Measurements from ENCODE around the gene ECPAS.

ECPAS gene

GRCh38 chr9:111442360-111443027 lies 41.7 kb downstream of the ECPAS start:
- no peak overlapping the region for H3K4me3 ChIP-seq (ENCODE audit: control insufficient read depth, low read depth, low read length)
- TF ChIP-seq, protein P1, sequence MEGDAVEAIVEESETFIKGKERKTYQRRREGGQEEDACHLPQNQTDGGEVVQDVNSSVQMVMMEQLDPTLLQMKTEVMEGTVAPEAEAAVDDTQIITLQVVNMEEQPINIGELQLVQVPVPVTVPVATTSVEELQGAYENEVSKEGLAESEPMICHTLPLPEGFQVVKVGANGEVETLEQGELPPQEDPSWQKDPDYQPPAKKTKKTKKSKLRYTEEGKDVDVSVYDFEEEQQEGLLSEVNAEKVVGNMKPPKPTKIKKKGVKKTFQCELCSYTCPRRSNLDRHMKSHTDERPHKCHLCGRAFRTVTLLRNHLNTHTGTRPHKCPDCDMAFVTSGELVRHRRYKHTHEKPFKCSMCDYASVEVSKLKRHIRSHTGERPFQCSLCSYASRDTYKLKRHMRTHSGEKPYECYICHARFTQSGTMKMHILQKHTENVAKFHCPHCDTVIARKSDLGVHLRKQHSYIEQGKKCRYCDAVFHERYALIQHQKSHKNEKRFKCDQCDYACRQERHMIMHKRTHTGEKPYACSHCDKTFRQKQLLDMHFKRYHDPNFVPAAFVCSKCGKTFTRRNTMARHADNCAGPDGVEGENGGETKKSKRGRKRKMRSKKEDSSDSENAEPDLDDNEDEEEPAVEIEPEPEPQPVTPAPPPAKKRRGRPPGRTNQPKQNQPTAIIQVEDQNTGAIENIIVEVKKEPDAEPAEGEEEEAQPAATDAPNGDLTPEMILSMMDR (conservative IDR thresholded peaks at IDR 0.05; ENCODE audit: control insufficient read depth, insufficient read depth, low read depth, low read length) = no peak
- DNase-seq (ENCODE audit: low read depth) = no peak

- DNase-seq (ENCODE audit: low read depth) = no peak
- TF ChIP-seq, protein P1 (conservative IDR thresholded peaks at IDR 0.05; ENCODE audit: control insufficient read depth, insufficient read depth, low read depth, low read length) = no peak
- no peak overlapping the region for H3K4me3 ChIP-seq (ENCODE audit: control insufficient read depth, low read depth, low read length)
Observed at GRCh38 chr9:111440226-111440625, 44.0 kb downstream of the ECPAS start.

GRCh38 chr9:111438541-111439235 lies 45.5 kb downstream of the ECPAS start:
- no peak overlapping the region for H3K4me3 ChIP-seq (ENCODE audit: control insufficient read depth, low read depth, low read length)
- TF ChIP-seq, protein P1 (conservative IDR thresholded peaks at IDR 0.05; ENCODE audit: control insufficient read depth, insufficient read depth, low read depth, low read length) = no peak
- DNase-seq (ENCODE audit: low read depth) = peak; percentile 46

GRCh38 chr9:111436571-111436970 lies 47.6 kb downstream of the ECPAS start:
- no peak for DNase-seq (ENCODE audit: low read depth)
- no peak overlapping the region for H3K4me3 ChIP-seq (ENCODE audit: control insufficient read depth, low read depth, low read length)
- TF ChIP-seq, protein P1 (conservative IDR thresholded peaks at IDR 0.05; ENCODE audit: control insufficient read depth, insufficient read depth, low read depth, low read length) = no peak

GRCh38 chr9:111433082-111433481 lies 51.1 kb downstream of the ECPAS start:
- TF ChIP-seq, protein P1 (conservative IDR thresholded peaks at IDR 0.05; ENCODE audit: control insufficient read depth, insufficient read depth, low read depth, low read length) = no peak
- DNase-seq (ENCODE audit: low read depth) = no peak
- H3K4me3 ChIP-seq (ENCODE audit: control insufficient read depth, low read depth, low read length) = no peak overlapping the region

DNA sequence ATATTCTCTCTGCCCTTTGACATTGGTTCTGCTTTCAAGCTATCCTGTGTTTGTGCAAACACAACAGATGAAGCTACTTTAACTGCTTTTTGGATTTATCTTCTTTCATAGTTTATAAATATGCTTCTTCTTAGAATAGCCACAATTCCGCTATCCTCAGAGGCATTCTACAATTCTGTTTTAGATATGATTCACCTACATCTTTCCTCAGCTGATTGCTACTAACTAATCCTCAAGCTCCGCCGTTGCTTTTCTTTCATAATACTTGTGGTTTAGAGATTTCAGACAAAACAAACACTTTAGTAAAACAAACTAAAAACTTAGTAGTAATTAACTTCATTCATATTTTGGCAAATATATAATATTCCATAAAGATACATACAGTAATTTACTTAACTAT lies 52.5 kb downstream of the ECPAS start:
- TF ChIP-seq, protein P1 (conservative IDR thresholded peaks at IDR 0.05; ENCODE audit: control insufficient read depth, insufficient read depth, low read depth, low read length) = no peak
- H3K4me3 ChIP-seq (ENCODE audit: control insufficient read depth, low read depth, low read length) = no peak overlapping the region
- DNase-seq (ENCODE audit: low read depth) = peak; percentile 34

Data from fibroblast of mammary gland (primary cell).